HK-2 (cell line): ENCODE data around the gene KRTAP9-6.
"Not testable (repeated sequence)": the region's sequence is repeated elsewhere in the genome, so short reads cannot be mapped to it uniquely, and the experiment has no call there.

Experiments
- DNase-seq: peaks from one replicate; pipeline ENCODE4 v3.0.0-alpha.2; 2018; ENCODE audit not compliant: unreplicated experiment

KRTAP9-6 gene

GRCh38 chr17:41271323-41271722, 6.1 kb downstream of the KRTAP9-6 start:
- not testable (repeated sequence) for DNase-seq

- DNase-seq = no peak
Observed at GRCh38 chr17:41271858-41272257, 6.7 kb downstream of the KRTAP9-6 start.

- DNase-seq = not testable (repeated sequence)
Observed at GRCh38 chr17:41275648-41276190, 10.5 kb downstream of the KRTAP9-6 start, which contains the start of gene KRTAP9-7. Gene KRTAP9-7 (plus strand): TSS chr17:41275698. CDS start chr17:41275698, 0 bp downstream.

GRCh38 chr17:41278176-41278955, 13.2 kb downstream of the KRTAP9-6 start:
- DNase-seq = peak; percentile 4

GRCh38 chr17:41284043-41284442, 18.9 kb downstream of the KRTAP9-6 start:
- no peak for DNase-seq

- no peak for DNase-seq
Observed at GRCh38 chr17:41284546-41284945, 19.4 kb downstream of the KRTAP9-6 start.

- no peak for DNase-seq
Observed at GRCh38 chr17:41287050-41287449, 21.9 kb downstream of the KRTAP9-6 start.

GRCh38 chr17:41294016-41294415, 28.8 kb downstream of the KRTAP9-6 start:
- DNase-seq = no peak

- no peak for DNase-seq
Observed at GRCh38 chr17:41296846-41297245, 31.7 kb downstream of the KRTAP9-6 start.

GRCh38 chr17:41298458-41299135, 33.4 kb downstream of the KRTAP9-6 start:
- no peak for DNase-seq

- DNase-seq = no peak
Observed at GRCh38 chr17:41301204-41301790, 36.1 kb downstream of the KRTAP9-6 start.

GRCh38 chr17:41301916-41302901, 37.0 kb downstream of the KRTAP9-6 start, which contains the start of gene KRTAP29-1:
Gene KRTAP29-1 (minus strand): TSS chr17:41302851. CDS start chr17:41302851, 0 bp downstream.
- no peak for DNase-seq

GRCh38 chr17:41302981-41303380, 37.8 kb downstream of the KRTAP9-6 start:
- no peak for DNase-seq

GRCh38 chr17:41304091-41304490, 38.9 kb downstream of the KRTAP9-6 start:
- DNase-seq = no peak

GRCh38 chr17:41307647-41308046, 42.5 kb downstream of the KRTAP9-6 start:
- DNase-seq = peak; percentile 41

GRCh38 chr17:41308251-41308917, 43.2 kb downstream of the KRTAP9-6 start:
- no peak for DNase-seq

GRCh38 chr17:41308918-41309359, 43.8 kb downstream of the KRTAP9-6 start, which contains the start of gene KRTAP16-1:
Gene KRTAP16-1 (minus strand): TSS chr17:41309309. CDS start chr17:41309253, 56 bp downstream.
- DNase-seq = no peak

GRCh38 chr17:41311111-41311510, 45.9 kb downstream of the KRTAP9-6 start:
- no peak for DNase-seq

GRCh38 chr17:41315204-41315794, 50.1 kb downstream of the KRTAP9-6 start, which contains the start of gene KRTAP17-1:
Gene KRTAP17-1 (minus strand): TSS chr17:41315710. CDS start chr17:41315650, 60 bp downstream.
- DNase-seq = no peak
